Measurements from ENCODE around the gene SULT1C3.

Gene SULT1C3

DNA sequence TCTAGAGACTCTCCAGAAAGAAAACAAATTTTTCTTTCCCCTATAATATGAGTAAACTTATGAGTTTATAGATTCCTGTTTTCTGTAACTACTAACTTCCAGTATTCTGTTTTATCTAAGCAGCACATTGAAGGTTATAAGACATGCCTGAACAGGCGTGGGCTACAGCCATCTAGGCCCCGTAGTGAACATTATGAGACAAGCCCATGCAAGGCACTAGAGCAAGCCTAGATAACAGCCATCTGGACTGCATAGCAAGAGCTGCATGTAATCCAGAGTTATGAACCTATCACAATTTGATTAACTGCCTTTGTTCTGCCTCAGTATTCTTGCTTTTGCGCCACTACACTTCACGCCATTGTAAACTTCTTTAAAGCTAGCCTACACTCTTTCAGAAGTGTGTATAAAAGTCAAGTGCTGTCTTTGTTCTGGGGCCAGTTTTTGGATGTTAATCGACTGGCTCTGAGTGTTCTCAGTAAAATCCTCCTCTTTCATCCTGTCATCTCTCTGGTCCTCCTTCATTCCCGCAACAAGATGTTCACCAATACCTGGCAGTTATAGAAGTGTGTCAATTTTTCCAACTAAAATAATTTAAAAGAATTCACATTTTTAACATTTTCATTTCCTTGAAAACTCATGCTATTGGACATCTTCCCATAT lies 3.0 kb upstream of the SULT1C3 start:
- Histone ChIP-seq H3K4me3 (ENCODE audit: low read length) (no peak overlapping the region), H3K4me1 (ENCODE audit: control insufficient read depth, low read length) (no peaks in the 10 kb centered on the region), H3K9me3 (ENCODE audit: control insufficient read depth, insufficient read depth, low read length) (no peaks in the 10 kb centered on the region), H3K27me3 (ENCODE audit: control insufficient read depth, low read length) (peaks cover 7% of the 10 kb centered on the region), H4K20me1 (ENCODE audit: control insufficient read depth, insufficient read depth, low read depth, low read length) (no peaks in the 10 kb centered on the region), H3K4me2 (ENCODE audit: low read length) (no peak overlapping the region), H3F3A (ENCODE audit: control insufficient read depth, insufficient read depth) (no peaks in the 10 kb centered on the region), H3K27ac (ENCODE audit: low read depth, low read length) (no peak overlapping the region), H3K79me2 (ENCODE audit: control insufficient read depth, low read length) (no peaks in the 10 kb centered on the region), H3K9me2 (replicated peaks; ENCODE audit: control insufficient read depth, low read length) (no peaks in the 10 kb centered on the region), H3K36me3 (ENCODE audit: control insufficient read depth, low read length) (no peaks in the 10 kb centered on the region)
- TF ChIP-seq, protein P1, sequence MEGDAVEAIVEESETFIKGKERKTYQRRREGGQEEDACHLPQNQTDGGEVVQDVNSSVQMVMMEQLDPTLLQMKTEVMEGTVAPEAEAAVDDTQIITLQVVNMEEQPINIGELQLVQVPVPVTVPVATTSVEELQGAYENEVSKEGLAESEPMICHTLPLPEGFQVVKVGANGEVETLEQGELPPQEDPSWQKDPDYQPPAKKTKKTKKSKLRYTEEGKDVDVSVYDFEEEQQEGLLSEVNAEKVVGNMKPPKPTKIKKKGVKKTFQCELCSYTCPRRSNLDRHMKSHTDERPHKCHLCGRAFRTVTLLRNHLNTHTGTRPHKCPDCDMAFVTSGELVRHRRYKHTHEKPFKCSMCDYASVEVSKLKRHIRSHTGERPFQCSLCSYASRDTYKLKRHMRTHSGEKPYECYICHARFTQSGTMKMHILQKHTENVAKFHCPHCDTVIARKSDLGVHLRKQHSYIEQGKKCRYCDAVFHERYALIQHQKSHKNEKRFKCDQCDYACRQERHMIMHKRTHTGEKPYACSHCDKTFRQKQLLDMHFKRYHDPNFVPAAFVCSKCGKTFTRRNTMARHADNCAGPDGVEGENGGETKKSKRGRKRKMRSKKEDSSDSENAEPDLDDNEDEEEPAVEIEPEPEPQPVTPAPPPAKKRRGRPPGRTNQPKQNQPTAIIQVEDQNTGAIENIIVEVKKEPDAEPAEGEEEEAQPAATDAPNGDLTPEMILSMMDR (IDR thresholded peaks at IDR 0.05; ENCODE audit: low read depth, low read length, poor library complexity, severe bottlenecking), result no peak
- no peak for TF ChIP-seq EZH2phosphoT487 (IDR thresholded peaks at IDR 0.05; ENCODE audit: borderline replicate concordance, low read length)

DNA sequence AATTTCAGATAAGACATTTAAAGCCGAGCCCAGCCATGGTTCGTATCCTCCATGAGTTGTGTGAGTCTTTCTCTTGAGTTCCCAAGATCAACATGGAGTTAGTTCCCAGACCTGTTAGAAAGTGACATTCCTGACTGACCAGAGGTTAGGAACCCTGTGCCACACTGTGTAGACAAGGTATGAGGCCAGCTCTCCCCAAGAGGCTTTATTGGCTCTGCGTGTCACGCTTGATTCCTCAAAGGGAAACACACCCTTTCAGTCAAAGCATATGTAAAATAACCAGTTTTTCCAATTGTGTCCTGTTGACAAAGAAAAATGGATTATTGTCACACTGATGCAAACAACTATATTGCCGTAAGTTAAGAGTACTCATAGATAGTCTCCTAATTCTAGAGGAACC lies 1.2 kb downstream of the SULT1C3 start:
- Histone ChIP-seq H3F3A (ENCODE audit: control insufficient read depth, insufficient read depth) (no peaks in the 10 kb centered on the region), H3K9me3 (ENCODE audit: control insufficient read depth, insufficient read depth, low read length) (no peaks in the 10 kb centered on the region), H3K4me2 (ENCODE audit: low read length) (no peak overlapping the region), H3K4me1 (ENCODE audit: control insufficient read depth, low read length) (no peaks in the 10 kb centered on the region), H3K4me3 (ENCODE audit: low read length) (no peak overlapping the region), H3K27me3 (ENCODE audit: control insufficient read depth, low read length) (peaks cover 7% of the 10 kb centered on the region), H3K36me3 (ENCODE audit: control insufficient read depth, low read length) (no peaks in the 10 kb centered on the region), H3K27ac (ENCODE audit: low read depth, low read length) (no peak overlapping the region), H3K9me2 (replicated peaks; ENCODE audit: control insufficient read depth, low read length) (no peaks in the 10 kb centered on the region), H4K20me1 (ENCODE audit: control insufficient read depth, insufficient read depth, low read depth, low read length) (no peaks in the 10 kb centered on the region), H3K79me2 (ENCODE audit: control insufficient read depth, low read length) (no peaks in the 10 kb centered on the region)
- no peak for TF ChIP-seq EZH2phosphoT487 (IDR thresholded peaks at IDR 0.05; ENCODE audit: borderline replicate concordance, low read length)
- TF ChIP-seq, protein P1 (IDR thresholded peaks at IDR 0.05; ENCODE audit: low read depth, low read length, poor library complexity, severe bottlenecking), result no peak

DNA sequence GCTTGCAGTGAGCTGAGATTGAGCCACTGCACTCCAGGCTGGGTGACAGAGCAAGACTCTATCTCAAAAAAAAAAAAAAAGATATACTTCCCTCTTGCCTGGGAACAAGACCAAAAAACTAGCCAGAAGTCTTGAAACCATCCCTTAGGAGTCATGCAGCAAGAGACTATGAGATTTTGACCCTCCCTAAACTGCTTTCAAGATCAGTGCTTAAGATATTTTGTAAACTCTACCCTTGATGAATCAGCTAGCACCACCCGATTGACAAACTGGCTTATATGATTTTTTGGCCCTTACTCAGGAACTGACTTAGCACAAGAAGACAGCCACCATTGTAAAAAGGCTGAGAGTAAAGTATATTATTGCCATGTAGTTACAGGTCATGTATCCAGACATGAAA lies 3.8 kb downstream of the SULT1C3 start:
- TF ChIP-seq EZH2phosphoT487 (IDR thresholded peaks at IDR 0.05; ENCODE audit: borderline replicate concordance, low read length), result no peak
- TF ChIP-seq, protein P1 (IDR thresholded peaks at IDR 0.05; ENCODE audit: low read depth, low read length, poor library complexity, severe bottlenecking), result no peak
- no peak overlapping the region for H3K27ac ChIP-seq (ENCODE audit: low read depth, low read length)

More for the DNA sequence above, 3.8 kb downstream of the SULT1C3 start:
- Histone ChIP-seq H4K20me1 (ENCODE audit: control insufficient read depth, insufficient read depth, low read depth, low read length) (no peaks in the 10 kb centered on the region), H3K36me3 (ENCODE audit: control insufficient read depth, low read length) (no peaks in the 10 kb centered on the region), H3K4me1 (ENCODE audit: control insufficient read depth, low read length) (no peaks in the 10 kb centered on the region), H3K27me3 (ENCODE audit: control insufficient read depth, low read length) (peaks cover 3% of the 10 kb centered on the region), H3K4me3 (ENCODE audit: low read length) (no peak overlapping the region), H3K9me3 (ENCODE audit: control insufficient read depth, insufficient read depth, low read length) (no peaks in the 10 kb centered on the region), H3K79me2 (ENCODE audit: control insufficient read depth, low read length) (no peaks in the 10 kb centered on the region), H3K9me2 (replicated peaks; ENCODE audit: control insufficient read depth, low read length) (no peaks in the 10 kb centered on the region), H3K4me2 (ENCODE audit: low read length) (no peak overlapping the region), H3F3A (ENCODE audit: control insufficient read depth, insufficient read depth) (no peaks in the 10 kb centered on the region)
